Activated CD8-positive, alpha-beta memory T cell treated with anti-CD3 and anti-CD28 coated beads, Interleukin-2, amount 50 U/mL, for 24 hours (primary cell): ENCODE results near the gene GINM1.

Source experiments
- DNase-seq: peaks from one replicate; pipeline ENCODE4 v3.0.0-alpha.2; 2020; ENCODE audit errors: extremely low read depth

Gene GINM1, protein sequence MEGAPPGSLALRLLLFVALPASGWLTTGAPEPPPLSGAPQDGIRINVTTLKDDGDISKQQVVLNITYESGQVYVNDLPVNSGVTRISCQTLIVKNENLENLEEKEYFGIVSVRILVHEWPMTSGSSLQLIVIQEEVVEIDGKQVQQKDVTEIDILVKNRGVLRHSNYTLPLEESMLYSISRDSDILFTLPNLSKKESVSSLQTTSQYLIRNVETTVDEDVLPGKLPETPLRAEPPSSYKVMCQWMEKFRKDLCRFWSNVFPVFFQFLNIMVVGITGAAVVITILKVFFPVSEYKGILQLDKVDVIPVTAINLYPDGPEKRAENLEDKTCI

DNA sequence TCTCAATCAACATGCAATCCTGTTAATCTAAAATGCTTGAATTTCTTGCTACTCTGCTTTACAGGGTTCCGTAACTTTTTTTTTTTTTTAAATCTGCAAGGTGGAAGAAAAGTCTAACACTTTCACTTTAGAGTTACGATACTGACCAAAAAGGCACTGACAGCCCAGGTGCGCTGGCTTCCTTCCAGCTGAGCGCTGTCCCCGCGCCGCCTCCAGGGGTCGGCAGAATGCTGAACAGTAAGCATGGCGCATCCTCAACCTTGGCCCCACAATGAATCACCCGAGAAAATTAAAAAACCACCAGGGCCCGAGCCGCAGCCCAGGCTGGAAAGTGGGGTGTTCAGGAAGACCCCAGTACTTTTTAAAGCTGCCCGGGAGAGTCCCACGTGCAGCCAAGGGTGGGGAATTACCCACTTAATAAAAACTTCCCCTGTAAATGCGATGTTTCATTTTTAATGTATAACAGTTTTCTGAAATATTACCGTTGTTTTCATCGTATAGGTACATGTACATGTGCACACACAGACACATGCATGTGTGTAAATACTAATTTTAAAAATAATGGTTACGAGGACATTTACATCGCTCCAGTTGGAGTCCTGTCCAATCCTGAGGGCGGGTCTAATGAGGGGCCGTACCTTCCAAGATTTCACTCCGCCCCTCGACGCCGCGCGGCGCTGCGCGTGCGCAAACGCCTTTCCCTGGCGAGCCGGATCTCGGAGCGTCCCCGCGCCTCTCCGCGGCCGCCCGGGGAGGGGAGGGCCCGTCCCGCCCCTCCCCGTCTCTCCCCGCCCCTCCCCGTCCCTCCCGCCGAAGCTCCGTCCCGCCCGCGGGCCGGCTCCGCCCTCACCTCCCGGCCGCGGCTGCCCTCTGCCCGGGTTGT lies at the start of gene GINM1:
GINM1 (plus strand) TSS at position 849 of the 883 bp plus-strand sequence. CDS start 40 bp downstream, outside the sequence.
- peak; percentile 79 for DNase-seq

DNA sequence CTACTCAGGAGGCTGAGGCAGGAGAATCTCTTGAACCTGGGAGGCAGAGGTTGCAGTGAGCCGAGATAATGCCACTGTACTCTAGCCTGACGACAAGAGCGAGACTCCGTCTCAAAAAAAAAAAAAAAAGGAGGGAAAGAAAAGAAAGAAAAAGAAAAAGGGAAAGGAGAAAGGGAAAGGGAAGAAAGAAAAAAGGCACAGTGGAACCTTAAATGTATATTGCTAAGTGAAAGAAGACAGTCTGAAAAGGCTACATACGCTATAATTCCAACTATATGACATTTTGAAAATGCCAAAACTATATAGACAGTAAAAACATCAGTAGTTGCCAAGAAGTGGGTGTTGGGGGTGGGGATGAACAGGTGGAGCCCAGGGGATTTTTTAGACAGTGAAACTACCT lies 36.5 kb upstream of the GINM1 start:
- no peak for DNase-seq

DNA sequence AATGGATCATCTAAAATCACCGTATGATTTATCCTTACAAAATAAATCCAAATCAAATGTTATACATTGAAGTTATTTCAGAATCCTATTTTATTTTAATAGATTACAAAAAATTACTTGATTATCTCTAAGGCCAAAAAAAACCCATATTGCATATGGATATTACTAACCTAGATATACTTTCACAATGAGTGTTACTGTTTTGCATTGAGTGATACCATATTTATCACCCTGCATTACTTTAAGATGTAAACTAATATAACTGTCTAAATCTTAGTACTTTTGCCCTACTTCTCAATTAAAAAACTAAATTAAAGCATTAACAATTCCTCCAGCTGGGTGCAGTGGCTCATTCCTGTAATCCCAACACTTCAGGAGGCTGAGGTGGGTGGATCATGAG lies 31.4 kb upstream of the GINM1 start:
- no peak for DNase-seq

DNA sequence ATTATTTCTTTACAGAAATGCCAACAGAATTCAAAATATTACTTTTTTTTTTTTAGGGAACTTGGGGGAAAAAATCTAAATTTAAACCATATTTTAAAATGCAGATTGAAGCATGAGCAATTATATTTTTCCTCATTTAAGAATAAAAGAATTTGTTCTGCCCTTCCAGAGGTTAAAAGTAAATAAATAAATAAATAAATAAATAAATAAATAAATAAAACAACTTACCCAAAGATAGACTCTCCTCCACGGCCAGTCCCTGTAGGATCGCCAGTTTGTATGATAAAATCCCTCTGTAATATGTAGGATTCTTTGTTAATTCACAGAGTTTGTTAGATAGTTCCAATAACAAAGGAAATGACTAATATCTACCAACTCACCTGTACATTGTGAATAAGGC lies 25.0 kb upstream of the GINM1 start:
- DNase-seq = no peak

DNA sequence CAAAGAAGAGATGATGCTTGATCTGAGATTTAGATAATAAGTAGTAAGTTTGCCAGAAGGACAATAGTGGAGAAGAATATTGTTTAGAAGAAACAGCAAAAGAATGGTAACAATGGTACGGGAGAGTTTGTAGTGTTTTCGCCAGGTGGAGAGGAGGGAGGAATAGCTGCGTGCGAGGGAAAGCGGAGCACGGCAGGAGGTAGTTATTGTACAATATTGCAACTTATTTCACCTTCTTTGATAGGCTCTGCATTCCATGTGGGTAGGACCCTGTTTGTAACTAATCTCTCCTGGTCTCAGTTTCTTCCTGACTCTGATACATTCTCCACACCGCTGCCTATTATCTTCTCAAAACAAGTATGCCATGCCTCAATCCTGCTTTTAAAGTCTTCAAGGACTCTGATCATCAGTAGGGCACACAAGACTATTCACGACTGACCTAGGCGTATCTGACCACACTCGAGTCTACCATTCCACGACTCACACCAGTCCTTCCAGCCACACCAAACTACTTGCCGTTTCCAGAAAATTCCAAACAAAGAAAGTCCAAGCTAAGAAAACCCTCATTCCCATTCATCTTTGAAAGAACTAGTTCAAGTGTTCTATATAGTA lies 21.4 kb upstream of the GINM1 start:
- DNase-seq = no peak

DNA sequence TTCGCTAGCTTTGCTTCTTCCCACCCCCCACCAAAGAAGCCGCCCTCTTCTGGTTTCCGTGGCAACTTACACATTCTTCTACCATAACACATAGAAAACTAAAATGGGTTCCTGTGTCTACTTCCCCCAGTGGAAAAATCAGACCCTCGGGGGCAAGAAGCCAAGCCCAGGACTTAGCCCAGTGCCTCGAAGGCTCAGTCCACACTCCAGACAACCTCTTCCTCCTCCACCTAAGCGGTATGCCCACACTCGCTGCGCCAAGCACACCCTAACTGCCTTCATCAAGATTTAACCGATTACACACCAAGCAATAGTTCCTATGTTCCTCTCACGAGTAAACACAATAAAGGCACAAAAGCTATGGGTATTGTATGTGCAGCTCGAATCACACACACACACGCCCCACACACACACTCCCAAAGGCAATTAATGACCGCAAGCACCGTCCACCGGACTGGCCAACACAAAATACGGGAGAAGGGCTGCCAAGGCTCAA lies 20.9 kb upstream of the GINM1 start:
- DNase-seq = peak; percentile 21

DNA sequence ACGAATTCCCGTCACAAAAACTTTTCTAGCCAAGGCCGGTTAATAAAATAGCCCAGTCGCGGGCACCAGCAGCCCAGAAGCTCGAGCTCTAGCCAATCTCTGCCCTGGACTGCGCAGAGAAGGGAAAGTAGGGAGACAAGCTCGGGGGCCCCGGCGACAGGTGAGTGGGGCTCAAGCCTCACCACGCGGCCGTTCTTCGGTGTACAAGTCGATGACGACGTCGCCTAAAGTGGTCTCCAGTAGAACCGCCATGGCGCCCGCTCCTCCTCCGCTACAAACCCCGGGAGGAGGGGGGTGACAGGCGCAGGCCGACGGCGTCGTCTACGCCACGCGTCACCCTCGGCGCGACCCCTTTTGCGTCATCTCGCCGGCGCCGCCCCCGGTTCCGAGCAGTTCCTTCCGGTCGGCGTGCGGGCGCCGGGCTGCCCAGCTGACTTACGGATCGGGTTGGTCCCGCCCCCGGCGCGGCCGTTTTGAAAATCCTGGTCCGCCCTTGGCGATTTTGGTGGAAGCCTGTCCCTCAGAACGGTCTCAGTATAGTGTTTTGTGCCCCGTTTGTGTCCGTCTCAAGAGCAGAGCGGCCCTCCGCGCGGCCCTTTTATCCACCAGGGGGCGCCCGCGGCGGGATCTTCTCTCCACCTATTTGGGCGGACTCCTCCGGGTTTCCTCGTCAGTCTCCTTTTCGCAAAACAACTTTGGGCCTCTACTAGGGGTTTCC lies 20.3 kb upstream of the GINM1 start, which contains the start of gene PPIL4:
PPIL4 (minus strand) TSS at position 290 of the 718 bp plus-strand sequence; CDS start at position 252, 38 bp downstream.
- DNase-seq = peak; percentile 85

DNA sequence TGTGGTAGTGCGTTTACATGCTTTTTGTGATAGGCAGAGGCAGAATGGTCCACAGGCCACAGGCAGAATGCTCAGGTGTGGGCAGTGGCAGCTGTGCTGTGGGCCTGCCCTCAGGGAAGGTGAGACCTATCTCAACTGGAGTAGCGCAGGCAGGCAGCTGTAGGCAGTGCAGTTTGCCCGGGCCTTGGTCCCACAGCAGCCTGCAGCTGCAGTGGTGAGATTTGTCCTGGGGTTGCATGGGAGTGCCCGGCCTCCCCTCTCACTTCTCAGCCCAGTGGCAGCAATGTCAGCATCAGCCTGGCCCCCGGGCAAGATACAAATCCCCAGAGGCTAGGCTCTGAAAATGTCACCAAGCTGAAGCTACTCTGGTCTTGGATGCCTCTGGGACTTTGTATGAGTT lies 14.3 kb upstream of the GINM1 start:
- no peak for DNase-seq

DNA sequence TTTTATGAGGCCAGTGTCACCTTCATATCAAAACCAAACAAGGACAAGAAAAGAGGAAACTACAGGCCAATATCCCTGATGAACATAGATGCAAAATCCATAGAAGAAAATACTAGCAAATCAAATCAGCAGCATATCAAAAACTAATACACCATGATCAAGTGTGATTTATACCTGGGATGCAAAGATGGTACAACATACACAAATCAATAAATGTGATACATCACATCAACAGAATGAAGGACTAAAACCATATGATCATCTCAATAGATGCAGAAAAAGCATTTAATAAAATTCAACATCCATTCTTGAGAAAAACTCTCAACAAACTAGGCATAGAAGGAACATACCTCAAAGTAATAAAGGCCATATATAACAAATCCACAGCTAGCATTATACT lies 8.1 kb upstream of the GINM1 start:
- DNase-seq = no peak

DNA sequence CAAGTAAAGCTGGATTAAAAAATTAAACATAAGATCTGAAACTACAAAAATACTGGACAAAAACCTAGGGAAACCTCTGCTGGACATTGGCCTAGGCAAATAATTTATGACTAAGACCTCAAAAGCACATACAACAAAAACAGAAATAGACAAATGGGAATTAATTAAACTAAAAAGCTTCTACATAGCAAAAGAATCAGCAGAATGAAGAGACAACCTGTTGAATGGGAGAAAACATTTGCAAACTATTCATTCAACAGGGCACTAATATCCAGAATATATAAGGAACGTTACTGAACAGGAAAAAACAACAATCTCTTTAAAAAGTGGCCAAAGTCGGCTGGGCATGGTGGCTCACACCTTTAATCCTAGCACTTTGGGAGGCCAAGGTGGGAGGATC lies 6.8 kb upstream of the GINM1 start:
- DNase-seq = no peak

DNA sequence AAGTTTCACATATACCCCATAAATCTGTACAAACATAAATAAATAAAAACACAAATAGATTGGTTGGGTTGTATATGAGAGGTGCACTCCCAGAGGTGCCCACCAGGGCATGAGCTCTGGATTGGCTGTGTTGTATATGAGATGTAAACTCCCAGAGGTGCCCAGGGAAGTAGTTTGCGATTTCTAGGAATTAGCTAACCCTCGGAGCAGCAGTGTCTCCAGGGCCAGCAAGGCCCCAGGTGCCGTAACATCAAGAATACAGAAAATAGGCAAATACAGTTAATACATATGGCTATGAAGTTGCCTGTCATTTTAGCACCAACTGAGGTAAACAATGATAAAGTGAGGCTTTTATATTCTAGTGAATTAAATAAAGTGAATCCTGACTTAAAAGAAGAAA lies 5.4 kb upstream of the GINM1 start:
- no peak for DNase-seq

DNA sequence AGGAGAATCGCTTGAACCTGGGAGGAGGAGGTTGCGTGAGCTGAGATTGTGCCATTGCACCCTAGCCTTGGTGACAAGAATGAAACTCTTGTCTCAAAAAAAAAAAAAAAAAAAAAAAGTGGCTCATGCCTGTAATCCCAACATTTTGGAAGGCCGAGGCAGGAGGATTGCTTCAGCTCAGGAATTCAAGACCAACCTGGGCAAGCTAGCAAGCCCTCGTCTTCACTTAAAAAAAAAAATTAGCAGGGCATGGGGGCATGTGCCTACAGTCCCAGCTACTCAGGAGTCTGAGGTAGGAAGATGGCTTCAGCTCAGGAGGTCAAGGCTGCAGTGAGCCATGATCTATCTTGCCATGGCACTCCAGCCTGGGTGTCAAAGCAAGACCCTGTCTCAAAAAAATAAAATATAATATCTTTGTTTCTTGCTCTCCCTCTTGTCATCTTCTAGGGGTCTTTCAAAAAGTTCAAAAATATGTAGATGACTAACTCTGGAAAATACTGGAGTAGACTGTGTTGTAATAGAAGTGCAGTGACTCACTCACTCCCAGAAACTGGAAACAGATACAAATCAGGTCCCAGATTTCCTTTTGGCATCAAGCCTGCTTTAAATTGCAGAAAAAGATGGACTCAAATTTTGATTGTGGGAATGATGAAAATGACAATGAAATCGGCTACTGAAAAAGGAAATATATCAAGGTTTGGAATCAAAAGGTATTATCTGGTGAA lies 2.8 kb upstream of the GINM1 start:
- no peak for DNase-seq

DNA sequence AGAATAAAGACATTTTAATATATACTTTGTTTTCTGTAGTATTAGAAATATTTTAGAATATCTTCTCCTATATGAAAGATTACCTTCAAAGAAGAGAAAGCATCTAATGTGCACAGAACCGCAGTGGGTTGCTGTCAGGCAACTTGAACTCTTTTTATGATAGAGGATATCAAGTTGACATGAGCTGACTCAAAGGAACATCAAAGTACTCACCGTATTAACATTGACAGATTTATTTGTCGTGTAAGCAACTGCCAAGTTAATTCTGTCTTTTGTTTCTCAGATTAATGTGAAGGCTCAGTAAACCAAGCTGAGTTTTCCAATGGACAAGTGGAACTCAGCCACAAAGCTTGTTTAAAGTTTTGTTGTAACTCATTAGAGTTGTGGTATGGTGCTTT lies 2.2 kb upstream of the GINM1 start:
- DNase-seq = no peak

DNA sequence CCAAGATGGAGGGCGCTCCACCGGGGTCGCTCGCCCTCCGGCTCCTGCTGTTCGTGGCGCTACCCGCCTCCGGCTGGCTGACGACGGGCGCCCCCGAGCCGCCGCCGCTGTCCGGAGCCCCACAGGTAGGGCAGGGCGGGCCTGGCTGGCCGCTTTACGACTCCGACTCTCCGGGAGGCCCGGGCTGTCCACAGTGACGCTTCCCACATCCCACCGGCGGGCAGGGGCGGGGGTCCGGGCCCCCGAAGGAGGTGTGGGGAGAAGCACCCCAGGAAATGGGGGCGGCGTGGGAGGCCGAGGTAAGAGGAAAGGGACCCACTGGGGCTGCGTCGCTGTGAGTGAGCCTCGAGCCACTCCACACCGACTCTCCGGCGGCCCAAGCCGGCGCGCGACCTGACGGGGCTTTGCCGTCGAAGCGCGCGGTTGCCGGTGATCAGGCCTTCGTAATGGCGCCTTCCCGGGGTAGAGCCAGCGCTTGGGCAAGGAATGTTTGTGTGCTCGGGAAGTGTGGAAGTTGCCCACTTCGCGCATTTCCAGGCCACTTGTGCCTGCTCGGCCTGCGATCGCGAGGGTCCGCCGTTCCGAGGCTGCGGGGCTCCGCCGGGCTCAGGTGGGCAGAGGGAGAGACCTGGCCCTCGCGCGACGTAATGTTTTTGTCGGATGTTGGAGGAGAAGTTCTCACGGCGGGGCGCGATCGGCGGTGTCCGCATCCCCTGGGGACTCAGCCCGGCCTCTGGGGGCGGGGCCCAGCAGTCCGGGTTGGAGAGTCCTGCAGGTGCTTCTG lies 427 bp downstream of the GINM1 start:
- no peak for DNase-seq

DNA sequence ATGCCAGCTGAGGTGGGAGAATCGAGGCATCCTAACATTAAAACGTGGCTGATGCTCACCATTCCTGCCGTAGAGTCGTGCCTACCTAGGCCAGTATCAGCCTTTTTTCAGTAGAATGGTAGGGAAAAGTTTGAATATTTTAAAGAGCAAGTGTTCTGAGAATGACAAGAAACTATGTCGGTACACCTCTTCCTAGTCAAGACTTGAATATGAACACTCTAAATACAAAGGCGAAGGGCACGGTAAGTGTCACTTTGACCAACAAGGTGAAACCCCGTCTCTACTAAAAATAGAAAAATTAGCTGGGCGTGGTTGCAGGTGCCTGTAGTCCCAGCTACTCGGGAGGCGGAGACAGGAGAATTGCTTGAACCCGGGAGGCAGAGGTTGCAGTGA lies 1.0 kb downstream of the GINM1 start:
- no peak for DNase-seq

DNA sequence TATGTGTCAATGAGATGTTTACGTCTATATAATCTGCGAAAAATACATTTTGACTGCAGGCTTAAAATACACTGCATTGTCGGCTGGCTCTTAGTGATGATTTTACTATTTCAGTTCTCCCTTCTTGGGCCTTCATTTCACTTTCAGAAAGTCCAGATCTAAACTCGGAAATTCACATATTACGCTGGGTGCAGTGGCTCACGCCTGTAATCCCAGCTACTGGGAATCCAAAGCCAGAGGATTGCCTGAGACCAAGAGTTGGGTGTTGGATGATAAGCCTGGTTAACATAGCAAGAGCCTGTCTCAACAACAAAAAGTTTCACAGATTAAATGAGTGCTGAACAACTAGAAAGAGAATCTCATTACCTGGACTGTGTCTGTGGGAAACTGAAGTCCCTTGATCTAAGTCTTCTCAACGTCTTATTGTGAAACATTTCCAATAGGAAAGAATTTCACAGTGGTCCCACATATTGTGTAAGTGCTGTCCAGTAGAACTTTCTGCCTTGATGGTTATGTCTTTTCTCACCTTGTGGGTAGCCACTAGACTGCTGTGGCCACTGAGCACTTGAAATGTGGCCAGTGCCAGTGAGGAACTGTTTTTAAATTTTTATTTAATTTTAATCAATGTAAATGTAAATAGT lies 1.9 kb downstream of the GINM1 start:
- DNase-seq = no peak

DNA sequence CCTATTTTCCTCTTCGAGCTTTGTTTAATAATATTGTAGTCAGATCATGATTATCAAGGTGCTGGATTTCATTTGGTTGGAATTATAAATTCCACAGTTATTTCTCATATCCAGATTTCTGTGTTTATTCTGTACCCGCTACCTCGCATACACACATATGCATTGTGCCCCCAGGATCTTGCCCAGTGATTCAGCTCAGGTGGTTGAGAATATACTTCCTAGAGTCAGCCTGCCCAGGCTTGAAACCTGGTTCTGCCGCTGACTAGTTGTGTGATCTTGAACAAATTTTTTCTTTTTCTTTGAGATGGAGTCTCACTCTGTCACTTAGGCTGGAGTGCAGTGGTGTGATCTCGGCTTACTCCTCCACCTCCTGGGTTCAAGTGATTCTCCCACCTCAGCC lies 14.7 kb downstream of the GINM1 start:
- no peak for DNase-seq

DNA sequence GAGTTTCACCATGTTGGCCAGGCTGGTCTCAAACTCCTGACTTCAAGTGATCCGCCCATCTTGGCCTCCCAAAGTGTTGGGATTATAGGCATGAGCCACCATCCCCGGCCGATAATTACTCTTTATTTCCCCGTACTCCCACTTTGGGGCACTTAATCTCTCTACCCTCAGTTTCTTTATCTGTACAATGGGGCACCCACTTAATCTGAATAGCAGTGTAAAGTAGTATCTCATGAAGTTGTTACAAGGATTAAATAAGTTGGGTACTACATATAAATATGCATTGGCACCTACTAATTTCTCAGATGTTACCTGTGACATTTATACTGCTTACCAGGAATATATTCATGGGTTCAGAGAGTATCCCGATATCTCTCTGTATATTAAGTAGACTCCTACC lies 15.2 kb downstream of the GINM1 start:
- no peak for DNase-seq

DNA sequence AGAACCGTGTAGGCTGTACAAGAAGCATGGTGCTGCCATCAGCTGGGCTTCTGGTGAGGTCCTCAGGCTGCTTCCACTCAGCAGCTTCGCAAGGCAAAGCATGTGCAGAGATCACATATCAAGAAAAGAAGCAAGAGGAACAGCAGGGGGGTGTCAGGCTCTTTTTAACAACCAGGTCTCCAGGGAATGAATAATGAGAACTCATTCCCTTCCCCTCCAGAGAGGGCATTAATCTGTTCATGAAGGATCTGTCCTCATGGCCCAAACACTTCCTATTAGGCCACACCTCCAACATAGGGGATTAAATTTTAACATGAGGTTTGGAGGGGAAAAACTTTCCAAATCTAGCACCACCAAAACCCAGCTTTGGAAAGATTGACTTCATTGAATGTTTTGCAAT lies 20.0 kb downstream of the GINM1 start:
- DNase-seq = no peak

DNA sequence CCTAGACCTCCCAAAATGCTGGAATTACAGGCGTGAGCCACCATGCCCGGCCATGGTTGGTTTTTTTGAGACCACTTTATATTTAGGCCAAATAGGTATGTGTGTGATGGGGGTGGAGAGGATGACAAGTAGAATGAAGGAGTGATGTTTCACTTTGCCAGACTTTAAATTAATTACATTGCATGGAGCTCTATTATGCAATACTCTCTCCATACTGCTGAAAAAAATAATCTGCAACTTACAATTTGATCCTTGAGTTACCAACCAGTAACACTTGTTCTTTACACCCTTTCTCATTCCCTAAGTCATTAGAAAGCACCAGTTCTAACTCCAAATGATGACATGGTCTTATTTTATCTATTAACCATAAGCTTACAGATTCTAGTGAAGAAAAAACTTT lies 26.8 kb downstream of the GINM1 start:
- DNase-seq = no peak
